Measurements from ENCODE around the gene MTX1. TPM values are rescaled to one million over a fixed set of nuclear protein-coding genes. Genes with fewer than 3 reads are reported as not detected.
A peak's percentile ranks its signal among the peaks of the same experiment; 100 is the strongest.

The MTX1 gene
- total RNA-seq, 6 experiments from 2014 or later, result 20.0 to 50.7 (median 23.9) TPM

- no peak for DNase-seq
- no peak for ATAC-seq
- peaks cover 0 to 14% (median 0%) of the 10 kb centered on the region in 4 donors for H3K4me1 ChIP-seq
- 64% methylated on average over 5 of the region's 9 CpGs for WGBS (ENCODE audit: insufficient coverage, low coverage, low lambda C conversion rate, missing lambda C conversion rate)
- no peak overlapping the region for H3K27ac ChIP-seq
- H3K27me3 ChIP-seq, result no peaks in the 10 kb centered on the region
- no peak for TF ChIP-seq POLR2A (IDR thresholded peaks at IDR 0.05)
- no peak for TF ChIP-seq CTCF (IDR thresholded peaks at IDR 0.05)
- no peak overlapping the region for H3K4me3 ChIP-seq
- intact Hi-C loops (cut with DNase I), result no loop called here
- no peaks in the 10 kb centered on the region for H3K9me3 ChIP-seq
- no peaks in the 10 kb centered on the region for H3K36me3 ChIP-seq
These were observed 2.4 kb upstream of the MTX1 start for GRCh38 chr1:155205969-155206593.

DNA sequence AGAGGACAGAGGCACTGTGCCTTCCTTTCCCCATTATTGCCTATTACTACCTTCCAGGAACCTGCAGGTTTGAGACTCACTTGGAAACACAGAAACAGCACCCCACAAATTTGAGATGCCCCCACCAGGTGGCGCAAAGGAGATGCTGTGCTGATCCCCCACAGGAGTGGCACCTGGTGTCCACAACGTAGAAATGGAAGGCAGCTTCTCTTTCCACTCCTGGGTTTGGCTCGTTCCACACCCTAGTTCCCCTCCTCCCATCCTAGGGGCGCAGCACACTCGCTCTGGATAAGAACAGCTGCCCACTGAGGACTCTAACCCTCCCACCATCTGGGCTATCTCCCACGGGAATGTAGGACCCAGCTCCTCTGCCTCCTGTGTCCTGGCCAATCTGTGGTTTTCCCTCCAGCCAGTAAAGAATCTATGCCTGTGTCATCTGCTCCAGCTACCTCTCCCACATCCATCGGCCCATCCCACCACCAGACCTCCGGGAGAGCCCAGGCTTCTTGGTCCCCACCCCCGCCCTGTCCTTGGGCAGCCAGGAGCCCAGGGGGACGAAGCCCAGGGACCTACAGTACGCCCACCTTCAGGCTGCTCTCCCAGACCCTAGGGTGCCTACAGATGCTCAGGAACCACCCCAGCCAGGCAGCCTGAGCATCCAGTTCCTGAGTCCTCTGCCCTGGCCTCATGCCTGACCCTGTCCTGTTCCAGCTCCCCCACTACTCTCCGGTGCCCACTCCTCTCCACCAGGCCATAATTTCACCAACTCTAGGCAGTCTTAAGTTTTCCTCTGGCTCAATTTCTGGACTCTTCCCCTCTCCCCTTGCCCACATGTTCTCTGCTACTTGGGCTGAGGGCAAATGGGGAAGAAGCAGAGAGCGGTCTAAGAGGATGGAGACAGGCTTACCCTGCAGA, 1.3 kb upstream of the MTX1 start:
- no peak overlapping the region for H3K4me3 ChIP-seq
- peak overlapping the region in 1 of 3 donors; percentile 96 for H3K27ac ChIP-seq
- intact Hi-C loops (cut with DNase I), result no loop called here
- ATAC-seq, result peak; percentile 58 to 61 (median 60)
- peak; percentile 81 for DNase-seq
- H3K9me3 ChIP-seq, result no peaks in the 10 kb centered on the region
- peaks cover 0 to 14% (median 0%) of the 10 kb centered on the region in 4 donors for H3K4me1 ChIP-seq
- no peaks in the 10 kb centered on the region for H3K36me3 ChIP-seq
- TF ChIP-seq POLR2A (IDR thresholded peaks at IDR 0.05), result no peak
- peak; percentile 73 to 84 (median 80) for TF ChIP-seq CTCF (IDR thresholded peaks at IDR 0.05)
- 30% methylated on average over 9 of the region's 13 CpGs for WGBS (ENCODE audit: insufficient coverage, low coverage, low lambda C conversion rate, missing lambda C conversion rate)
- H3K27me3 ChIP-seq, result no peaks in the 10 kb centered on the region

DNA sequence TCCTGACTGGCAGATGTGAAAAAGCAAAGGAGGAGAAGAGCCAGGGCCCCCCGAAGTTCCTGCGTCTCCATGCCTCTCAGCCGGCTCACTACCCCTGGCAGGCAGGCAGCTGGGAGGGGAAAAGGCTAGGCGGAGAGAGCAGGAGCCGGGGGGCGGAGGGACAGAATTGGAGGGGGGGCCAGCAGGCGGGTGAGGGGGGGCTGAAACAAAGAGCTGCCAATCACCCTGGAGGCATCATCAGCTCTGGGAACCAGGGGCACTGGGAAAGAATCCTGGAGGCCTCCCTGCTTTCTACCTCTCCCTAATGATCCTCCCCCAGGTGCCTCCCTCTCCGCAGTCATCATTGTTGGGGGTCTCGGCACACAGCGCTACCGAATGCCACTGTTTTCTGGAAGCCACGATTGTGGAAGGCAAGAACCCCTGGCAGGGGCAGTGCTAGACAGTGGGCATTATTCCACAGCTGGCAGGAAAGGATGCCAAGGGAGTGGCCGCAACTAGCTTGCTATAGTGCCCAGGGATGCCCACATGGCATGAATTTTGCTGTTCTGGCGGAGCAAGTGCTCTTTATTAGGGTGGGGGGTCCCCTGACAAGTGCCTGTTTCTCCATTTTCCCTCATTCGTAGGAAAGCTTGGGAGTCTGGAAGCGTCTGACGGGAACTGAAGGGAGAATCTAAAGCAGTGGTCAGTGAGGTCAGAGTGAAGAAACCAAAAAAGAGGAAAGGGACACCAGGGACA, 522 bp upstream of the MTX1 start, which contains the start of gene THBS3:
TSS of gene THBS3 (minus strand) at position 92 of the 735 bp plus-strand sequence. CDS start at position 71, 21 bp downstream.
- Histone ChIP-seq H3K36me3 (no peaks in the 10 kb centered on the region), H3K4me3 (peak within 1 kb of the TSS; percentile 84 to 100 (median 97)), H3K4me1 (peaks cover 0 to 14% (median 0%) of the 10 kb centered on the region in 4 donors), H3K27ac (peak within 1 kb of the TSS; percentile 96 to 99 (median 97)), H3K27me3 (no peaks in the 10 kb centered on the region), H3K9me3 (no peaks in the 10 kb centered on the region)
- no peak for TF ChIP-seq POLR2A (IDR thresholded peaks at IDR 0.05)
- TF ChIP-seq CTCF (IDR thresholded peaks at IDR 0.05), result no peak
- intact Hi-C loops (cut with DNase I), result no loop called here
- WGBS (ENCODE audit: insufficient coverage, low coverage, low lambda C conversion rate, missing lambda C conversion rate), result 18% methylated on average over 10 of the region's 17 CpGs
- DNase-seq (no peak), ATAC-seq (peak in 1 of 4 donors; percentile 1)

DNA sequence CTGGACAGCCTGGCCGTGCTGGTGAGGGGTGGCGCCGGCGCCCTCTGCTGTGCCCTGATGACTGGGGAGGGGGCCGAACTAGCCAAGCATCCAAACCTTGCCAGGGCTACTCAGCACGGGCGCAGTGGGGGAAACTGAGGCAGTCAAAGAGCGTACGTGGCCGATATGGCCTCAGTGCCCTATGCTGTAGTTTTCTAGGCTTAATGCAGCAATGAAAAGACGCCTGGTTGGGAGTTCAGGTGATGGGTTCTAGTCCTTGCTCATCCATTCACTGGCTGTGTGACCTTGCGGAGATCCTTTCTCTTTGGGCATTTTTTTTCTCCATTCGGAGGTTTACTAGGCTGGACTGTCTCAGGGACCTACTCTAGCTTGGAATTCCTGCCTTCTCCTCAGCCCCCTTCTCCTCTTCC, 822 bp downstream of the MTX1 start:
- H3K4me1 ChIP-seq, result peaks cover 0 to 14% (median 0%) of the 10 kb centered on the region in 4 donors
- H3K4me3 ChIP-seq, result peak overlapping the region; percentile 84 to 100 (median 97)
- H3K36me3 ChIP-seq, result no peaks in the 10 kb centered on the region
- intact Hi-C loops (cut with DNase I), result no loop called here
- H3K27ac ChIP-seq, result peak overlapping the region; percentile 96 to 99 (median 97)
- DNase-seq, result no peak
- no peak for ATAC-seq
- no peak for TF ChIP-seq POLR2A (IDR thresholded peaks at IDR 0.05)
- TF ChIP-seq CTCF (IDR thresholded peaks at IDR 0.05), result no peak
- no peaks in the 10 kb centered on the region for H3K27me3 ChIP-seq
- H3K9me3 ChIP-seq, result no peaks in the 10 kb centered on the region
- WGBS (ENCODE audit: insufficient coverage, low coverage, low lambda C conversion rate, missing lambda C conversion rate), result 0% methylated on average over 1 of the region's 13 CpGs
